ENCODE measurements around the gene FGF5. TPM values are rescaled to one million over a fixed set of nuclear protein-coding genes. Genes with fewer than 3 reads are reported as not detected.

Gene FGF5
- total RNA-seq, 1 experiment from 2014 or later: not detected

GRCh38 chr4:80268936-80269335 lies 2.5 kb downstream of the FGF5 start:
- no peak overlapping the region for H2BK20ac ChIP-seq (ENCODE audit: low read depth, low read length, poor library complexity, severe bottlenecking)
- no peak overlapping the region for H3K14ac ChIP-seq (ENCODE audit: insufficient read depth, low read length)
- Mint-ChIP-seq H3K4me1 (peaks cover 25 to 40% of the 10 kb centered on the region in 2 experiments), H3K9me3 (no peaks in the 10 kb centered on the region; a peak in 1 of 5 replicates), H3K27ac (no peak overlapping the region), H3K4me3 (peak overlapping the region in 1 of 2 experiments; percentile 72; a peak in 1 of 5 replicates), H3K27me3 (ENCODE audit: low read depth) (peaks cover 87% of the 10 kb centered on the region), H3K36me3 (ENCODE audit: insufficient read depth in 1 of 3, low read depth in 3 of 3) (no peaks in the 10 kb centered on the region)
- H2BK12ac ChIP-seq (ENCODE audit: insufficient read length, low read depth, low read length): no peak overlapping the region
- no peak overlapping the region for H3K56ac ChIP-seq (ENCODE audit: insufficient read length, low read depth, low read length)
- peaks cover 59% of the 10 kb centered on the region for H3K27me3 ChIP-seq (ENCODE audit: insufficient read depth, low read length)
- no peaks in the 10 kb centered on the region for H4K20me1 ChIP-seq (ENCODE audit: control insufficient read depth, insufficient read depth, insufficient read length)
- H3T11ph ChIP-seq (ENCODE audit: low read length): no peak overlapping the region
- WGBS (ENCODE audit: extremely low coverage, insufficient read length, low lambda C conversion rate): no CpG with 5 or more reads among the region's 9 CpGs
- no peak overlapping the region for H2AK5ac ChIP-seq (ENCODE audit: insufficient read length, low read length)
- no peak overlapping the region for H3K27ac ChIP-seq (ENCODE audit: insufficient read length, low read depth, low read length)
- H2BK5ac ChIP-seq (ENCODE audit: insufficient read length, low read length): no peak overlapping the region
- H3K18ac ChIP-seq (ENCODE audit: insufficient read length, low read depth, low read length): no peak overlapping the region
- TF ChIP-seq, protein P1, sequence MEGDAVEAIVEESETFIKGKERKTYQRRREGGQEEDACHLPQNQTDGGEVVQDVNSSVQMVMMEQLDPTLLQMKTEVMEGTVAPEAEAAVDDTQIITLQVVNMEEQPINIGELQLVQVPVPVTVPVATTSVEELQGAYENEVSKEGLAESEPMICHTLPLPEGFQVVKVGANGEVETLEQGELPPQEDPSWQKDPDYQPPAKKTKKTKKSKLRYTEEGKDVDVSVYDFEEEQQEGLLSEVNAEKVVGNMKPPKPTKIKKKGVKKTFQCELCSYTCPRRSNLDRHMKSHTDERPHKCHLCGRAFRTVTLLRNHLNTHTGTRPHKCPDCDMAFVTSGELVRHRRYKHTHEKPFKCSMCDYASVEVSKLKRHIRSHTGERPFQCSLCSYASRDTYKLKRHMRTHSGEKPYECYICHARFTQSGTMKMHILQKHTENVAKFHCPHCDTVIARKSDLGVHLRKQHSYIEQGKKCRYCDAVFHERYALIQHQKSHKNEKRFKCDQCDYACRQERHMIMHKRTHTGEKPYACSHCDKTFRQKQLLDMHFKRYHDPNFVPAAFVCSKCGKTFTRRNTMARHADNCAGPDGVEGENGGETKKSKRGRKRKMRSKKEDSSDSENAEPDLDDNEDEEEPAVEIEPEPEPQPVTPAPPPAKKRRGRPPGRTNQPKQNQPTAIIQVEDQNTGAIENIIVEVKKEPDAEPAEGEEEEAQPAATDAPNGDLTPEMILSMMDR (conservative IDR thresholded peaks at IDR 0.05): no peak
- no peak overlapping the region for H4K91ac ChIP-seq (ENCODE audit: insufficient read length, low read depth, low read length)
- H3K9me3 ChIP-seq (ENCODE audit: control insufficient read depth, low read depth, low read length): no peaks in the 10 kb centered on the region
- no peak overlapping the region for H2BK15ac ChIP-seq (ENCODE audit: low read depth, low read length)
- DNase-seq: no peak
- no peaks in the 10 kb centered on the region for H3K4me1 ChIP-seq (ENCODE audit: insufficient read depth, low read length)
- H3K23ac ChIP-seq (ENCODE audit: insufficient read length, low read depth, low read length): no peak overlapping the region
- no peaks in the 10 kb centered on the region for H3K79me1 ChIP-seq (ENCODE audit: insufficient read depth, low read depth, low read length, poor library complexity, severe bottlenecking)
- no peak overlapping the region for H3K9ac ChIP-seq (ENCODE audit: extremely low read depth, insufficient read length, low read length)
- H3K79me2 ChIP-seq (ENCODE audit: insufficient read depth, low read length): no peaks in the 10 kb centered on the region
- H4K8ac ChIP-seq (replicated peaks; ENCODE audit: insufficient read length, low read depth, low read length): no peak overlapping the region
- peak overlapping the region; percentile 70 for H3K4me2 ChIP-seq (ENCODE audit: insufficient read depth, insufficient read length, low read length)
- H2AFZ ChIP-seq (ENCODE audit: low read length): no peak overlapping the region
- peaks cover 16% of the 10 kb centered on the region for H3K23me2 ChIP-seq (ENCODE audit: insufficient read length, low read depth, low read length, poor library complexity, severe bottlenecking)
- no peak overlapping the region for H4K5ac ChIP-seq (ENCODE audit: insufficient read length, low read depth, low read length)
- H3K4ac ChIP-seq (ENCODE audit: low read depth, low read length): no peak overlapping the region
- no peak overlapping the region for H2BK120ac ChIP-seq (ENCODE audit: low read depth, low read length, poor library complexity, severe bottlenecking)
